HEK293 (cell line): ENCODE data around the gene ITPRIPL2.

Experiments
- CTCF ChIA-PET: fragments of 350-600 bp; formaldehyde crosslinking; extraction: SDS; loops from one replicate; lab custom pipeline; 2021; ENCODE audit warnings: antibody characterized with exemption; lab: Yijun Ruan, JAX
- POLR2A ChIA-PET: fragments of 300-600 bp; formaldehyde crosslinking; extraction: SDS; loops from one replicate; lab custom pipeline; 2020; ENCODE audit warnings: antibody characterized with exemption, inconsistent platforms; lab: Yijun Ruan, JAX
- H3K27ac ChIP-seq: fragments of 200-500 bp; sonication (Bioruptor generic); 2 replicates; pipeline ENCODE4 v1.5.1; 2014; ENCODE audit warnings: low read depth, low read length, control low read depth, inconsistent platforms; ENCODE audit errors: extremely low read depth
- H3K36me3 ChIP-seq, 2 experiments: fragments of 200-500 bp in 1 of 2; sonication (Bioruptor generic) in 1 of 2; 1 replicate in 1 of 2; 2 replicates in 1 of 2; pipeline ENCODE4 v1.5.1; 2014 to 2017; ENCODE audit warnings: inconsistent platforms in 2 of 2, low read length in 2 of 2; ENCODE audit not compliant: control insufficient read depth in 2 of 2, insufficient read depth in 1 of 2
- H3K4me1 ChIP-seq: fragments of 200-500 bp; sonication (Bioruptor generic); 2 replicates; pipeline ENCODE4 v1.5.1; 2014; ENCODE audit warnings: mild to moderate bottlenecking, low read length, inconsistent platforms; ENCODE audit not compliant: control insufficient read depth, insufficient read depth
- H3K4me3 ChIP-seq: 2 replicates; pipeline ENCODE4 v1.5.1; 2011; ENCODE audit warnings: low read depth, mild to moderate bottlenecking, control low read depth, low read length, moderate library complexity
- H3K9me3 ChIP-seq: fragments of 200-500 bp; sonication (Bioruptor generic); 2 replicates; pipeline ENCODE4 v1.5.1; 2014; ENCODE audit warnings: low read depth, low read length, inconsistent platforms; ENCODE audit not compliant: control insufficient read depth, insufficient read depth
- AEBP2 ChIP-seq: fragments of 450-650 bp; formaldehyde crosslinking; IDR thresholded peaks from 2 replicates; pipeline ENCODE4 v1.5.1; 2016; ENCODE audit warnings: missing biosample characterization, missing genetic modification characterization, borderline replicate concordance
- ATF2 ChIP-seq: fragments of 450-650 bp; formaldehyde crosslinking; IDR thresholded peaks from 2 replicates; pipeline ENCODE4 v1.5.1; 2016; ENCODE audit warnings: missing biosample characterization, missing genetic modification characterization, low read depth
- BCL6B ChIP-seq: fragments of 450-650 bp; formaldehyde crosslinking; IDR thresholded peaks from 2 replicates; pipeline ENCODE4 v1.5.1; 2017; ENCODE audit warnings: missing biosample characterization, missing genetic modification characterization
- GLI2 ChIP-seq: fragments of 450-650 bp; formaldehyde crosslinking; IDR thresholded peaks from 2 replicates; pipeline ENCODE4; 2017; ENCODE audit warnings: missing biosample characterization, missing genetic modification characterization, low read depth, borderline replicate concordance
- HIC1 ChIP-seq: fragments of 450-650 bp; formaldehyde crosslinking; IDR thresholded peaks from 2 replicates; pipeline ENCODE4 v1.5.1; 2016; ENCODE audit warnings: missing biosample characterization, missing genetic modification characterization
- KLF9 ChIP-seq: fragments of 450-650 bp; formaldehyde crosslinking; IDR thresholded peaks from 2 replicates; pipeline ENCODE4 v1.5.1; 2016; ENCODE audit warnings: missing biosample characterization, missing genetic modification characterization, low read depth
- PRDM4 ChIP-seq: fragments of 450-650 bp; formaldehyde crosslinking; IDR thresholded peaks from 2 replicates; pipeline ENCODE4 v1.5.1; 2017; ENCODE audit warnings: missing biosample characterization, missing genetic modification characterization
- YY2 ChIP-seq: fragments of 450-650 bp; formaldehyde crosslinking; IDR thresholded peaks from 2 replicates; pipeline ENCODE4 v1.5.1; 2016; ENCODE audit warnings: missing biosample characterization, missing genetic modification characterization
- ZBTB8A ChIP-seq: fragments of 450-650 bp; formaldehyde crosslinking; IDR thresholded peaks from 2 replicates; pipeline ENCODE4 v1.5.1; 2016; ENCODE audit warnings: missing biosample characterization, missing genetic modification characterization
- ZNF10 ChIP-seq: fragments of 450-650 bp; formaldehyde crosslinking; IDR thresholded peaks from 2 replicates; pipeline ENCODE4 v1.5.1; 2017; ENCODE audit warnings: missing biosample characterization, missing genetic modification characterization
- ZNF157 ChIP-seq: fragments of 450-650 bp; formaldehyde crosslinking; IDR thresholded peaks from 2 replicates; pipeline ENCODE4 v1.5.1; 2016; ENCODE audit warnings: missing biosample characterization, missing genetic modification characterization
- ZNF169 ChIP-seq: fragments of 450-650 bp; formaldehyde crosslinking; IDR thresholded peaks from 2 replicates; pipeline ENCODE4 v1.5.1; 2016; ENCODE audit warnings: missing biosample characterization, missing genetic modification characterization
- ZNF202 ChIP-seq: fragments of 450-650 bp; formaldehyde crosslinking; IDR thresholded peaks from 2 replicates; pipeline ENCODE4 v1.5.1; 2016; ENCODE audit warnings: missing biosample characterization, missing genetic modification characterization, borderline replicate concordance
- ZNF266 ChIP-seq: fragments of 450-650 bp; formaldehyde crosslinking; IDR thresholded peaks from 2 replicates; pipeline ENCODE4 v1.5.1; 2016; ENCODE audit warnings: missing biosample characterization, missing genetic modification characterization, low read depth
- ZNF488 ChIP-seq: fragments of 450-650 bp; formaldehyde crosslinking; IDR thresholded peaks from 2 replicates; pipeline ENCODE4 v1.5.1; 2016; ENCODE audit warnings: missing biosample characterization, missing genetic modification characterization
- ZNF513 ChIP-seq: fragments of 450-650 bp; IDR thresholded peaks from 2 replicates; pipeline ENCODE4 v1.5.1; 2018; ENCODE audit warnings: missing biosample characterization, missing genetic modification characterization
- ZNF549 ChIP-seq: fragments of 450-650 bp; IDR thresholded peaks from 2 replicates; pipeline ENCODE4 v1.5.1; 2018; ENCODE audit warnings: missing biosample characterization, missing genetic modification characterization, mild to moderate bottlenecking, inconsistent platforms, moderate library complexity
- ZNF747 ChIP-seq: fragments of 450-650 bp; formaldehyde crosslinking; IDR thresholded peaks from 2 replicates; pipeline ENCODE4 v1.5.1; 2016; ENCODE audit warnings: missing biosample characterization, missing genetic modification characterization
- ZNF76 ChIP-seq: fragments of 450-650 bp; formaldehyde crosslinking; IDR thresholded peaks from 2 replicates; pipeline ENCODE4; 2016; ENCODE audit warnings: low read depth, missing biosample characterization, missing genetic modification characterization, borderline replicate concordance
- ZSCAN5A ChIP-seq: fragments of 450-650 bp; formaldehyde crosslinking; IDR thresholded peaks from 2 replicates; pipeline ENCODE4 v1.5.1; 2016; ENCODE audit warnings: missing biosample characterization, missing genetic modification characterization

The ITPRIPL2 gene

GRCh38 chr16:19130385-19130784 is 16.6 kb downstream of the ITPRIPL2 start (continued):
- TF ChIP-seq ATF2 (tag by site-specific recombination) (no peak), KLF9 (tag by site-specific recombination) (no peak), ZNF157 (tag by site-specific recombination) (no peak), ZNF747 (tag by site-specific recombination) (no peak)

- no peaks in the 10 kb centered on the region for H3K36me3 ChIP-seq
- H3K9me3 ChIP-seq: no peaks in the 10 kb centered on the region
- peak overlapping the region; percentile 6; the same call in 1 of the 2 replicates for H3K27ac ChIP-seq
- ChIA-PET POLR2A (interaction anchor here (0.9 to 3.7 kb wide), 3 partner anchors 8 to 18 kb away, joined by 3 to 16 read pairs (median 8); partner anchors contain the start of gene ITPRIPL2), CTCF (interaction anchor here (0.5 to 1.8 kb wide), 6 partner anchors 9 to 169 kb away, joined by 3 to 5 read pairs (median 3); partner anchors contain the start of gene ITPRIPL2)
- H3K4me3 ChIP-seq: no peak overlapping the region
- peaks cover 20% of the 10 kb centered on the region for H3K4me1 ChIP-seq
- TF ChIP-seq ZSCAN5A (tag by site-specific recombination) (no peak), HIC1 (no peak), ZNF488 (no peak), ZNF549 (no peak), ZNF266 (no peak), GLI2 (tag by site-specific recombination) (no peak), BCL6B (tag by site-specific recombination) (no peak), YY2 (tag by site-specific recombination) (no peak), ZNF169 (tag by site-specific recombination) (no peak), AEBP2 (no peak), ZNF76 (tag by site-specific recombination) (no peak), ZNF202 (no peak), ZNF10 (tag by site-specific recombination) (no peak), ZNF513 (no peak), PRDM4 (tag by site-specific recombination) (0 out of 2 replicates have a peak, but pooled peaks have one; percentile 37), ZBTB8A (tag by site-specific recombination) (no peak)
These were observed 17.4 kb downstream of the ITPRIPL2 start for GRCh38 chr16:19130852-19131824.
